GM19463 (cell line): Measurements from ENCODE around the gene RRAGD.

ENCODE experiments used
- ATAC-seq: cut with Tn5 transposase; IDR thresholded peaks from one replicate; pipeline ENCODE4 v1.9.1; 2021; ENCODE audit warnings: mild to moderate bottlenecking, moderate library complexity; ENCODE audit not compliant: unreplicated experiment

Gene RRAGD

DNA sequence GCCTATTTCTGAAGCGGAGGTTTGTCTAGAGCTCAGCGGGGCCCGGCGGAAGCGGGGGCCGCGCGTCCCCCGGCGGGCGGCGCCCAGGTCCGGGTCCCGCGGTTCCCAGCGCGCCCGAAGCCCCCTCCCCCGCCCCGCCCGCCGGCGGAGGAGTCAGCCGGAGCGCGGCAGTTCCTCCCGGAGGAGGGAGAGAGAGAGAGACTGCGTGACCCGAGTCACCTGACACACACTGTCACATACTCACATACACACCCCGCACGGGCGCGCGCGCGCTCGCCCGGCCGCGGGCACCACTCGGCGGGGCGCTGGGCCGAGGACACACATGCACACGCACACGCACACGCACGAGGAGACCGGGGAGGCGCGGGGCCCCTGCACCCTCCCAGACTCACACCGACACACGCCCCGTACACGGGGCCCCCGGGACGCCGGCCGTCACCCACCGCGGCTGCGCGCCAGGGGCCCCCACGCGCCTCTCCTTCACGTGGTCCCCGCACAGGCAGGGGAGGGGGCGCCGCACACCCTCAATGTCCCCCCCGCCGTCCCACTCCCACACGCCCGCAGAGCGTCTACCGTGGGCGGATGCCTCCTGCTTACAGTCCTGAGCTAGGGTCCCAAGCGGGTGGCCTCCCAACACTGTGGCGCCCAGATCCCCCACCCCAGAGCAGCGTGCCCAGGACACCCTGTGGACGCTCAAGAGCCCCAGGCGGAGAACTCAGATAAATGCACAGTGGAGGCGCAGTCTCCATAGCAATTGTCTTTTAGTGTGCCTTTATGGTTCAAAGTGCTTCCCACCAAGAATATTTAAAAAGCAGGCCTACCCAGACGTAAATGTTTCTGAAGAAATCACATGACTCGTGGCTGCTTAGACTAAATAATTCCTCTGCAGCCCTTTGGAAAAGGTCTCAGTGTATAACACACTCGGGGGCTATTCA, at the start of gene RRAGD:
RRAGD (minus strand) TSS at position 203 of the 935 bp plus-strand sequence. CDS start 280 bp downstream, outside the sequence.
- peak; percentile 68 for ATAC-seq

DNA sequence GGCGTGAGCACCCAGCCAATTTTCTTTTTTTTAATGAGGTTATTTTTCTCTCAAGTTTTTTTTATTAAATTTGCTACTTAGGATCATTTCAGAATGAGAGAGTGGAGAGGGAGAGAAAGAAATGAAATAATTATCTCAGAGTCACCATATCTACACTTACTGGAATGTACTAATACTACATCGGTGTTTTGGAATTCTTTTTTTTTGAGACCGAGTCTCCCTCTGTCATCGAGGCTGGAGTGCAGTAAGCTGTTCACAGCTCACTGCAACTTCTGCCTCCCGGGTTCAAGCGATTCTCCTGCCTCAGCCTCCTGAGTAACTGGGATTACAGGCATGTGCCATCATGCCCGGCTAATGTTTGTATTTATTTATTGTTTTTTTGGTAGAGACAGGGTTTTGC, 48.6 kb upstream of the RRAGD start:
- no peak for ATAC-seq

DNA sequence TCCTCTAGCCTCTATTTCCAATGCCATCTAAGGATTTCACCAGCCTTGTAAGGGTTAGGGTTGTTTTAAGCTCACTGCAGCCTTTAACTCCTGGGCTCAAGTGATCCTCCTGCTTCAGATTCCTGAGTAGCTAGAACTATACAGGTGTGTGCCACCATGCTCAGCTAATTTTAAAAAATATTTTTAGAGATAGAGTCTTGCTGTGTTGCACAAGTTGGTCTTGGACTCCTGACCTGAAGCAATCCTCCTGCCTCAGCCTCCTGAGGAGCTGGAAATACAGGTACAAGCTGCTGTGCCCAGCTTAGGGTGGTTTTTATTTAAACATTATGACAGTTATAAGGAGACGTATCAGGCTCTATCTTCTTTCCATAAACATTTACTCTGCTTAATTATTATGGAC, 47.4 kb upstream of the RRAGD start:
- ATAC-seq: no peak

- no peak for ATAC-seq
Observed at GRCh38 chr6:89458704-89459103, 46.6 kb upstream of the RRAGD start.

GRCh38 chr6:89454300-89454699, 42.2 kb upstream of the RRAGD start:
- no peak for ATAC-seq

DNA sequence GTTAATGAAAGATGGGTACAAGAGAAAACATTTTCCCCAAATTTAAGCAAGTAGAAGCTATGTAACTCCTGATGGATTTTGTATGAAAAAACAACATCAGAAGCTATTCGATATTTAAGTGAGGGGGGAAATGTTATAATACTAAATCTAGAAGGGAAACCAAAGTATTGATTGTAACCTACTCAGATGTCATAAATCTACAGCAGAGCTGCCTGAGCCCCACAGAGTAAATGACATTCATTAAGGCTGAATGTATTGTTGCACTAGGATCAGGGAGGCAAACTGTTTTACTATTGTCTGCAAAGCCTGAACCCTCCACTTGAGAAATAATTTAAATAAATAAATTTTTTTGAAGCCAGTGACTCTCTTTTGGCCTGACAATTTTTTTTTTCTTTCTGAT, 40.2 kb upstream of the RRAGD start:
- no peak for ATAC-seq

GRCh38 chr6:89449193-89449592, 37.1 kb upstream of the RRAGD start:
- ATAC-seq: no peak

DNA sequence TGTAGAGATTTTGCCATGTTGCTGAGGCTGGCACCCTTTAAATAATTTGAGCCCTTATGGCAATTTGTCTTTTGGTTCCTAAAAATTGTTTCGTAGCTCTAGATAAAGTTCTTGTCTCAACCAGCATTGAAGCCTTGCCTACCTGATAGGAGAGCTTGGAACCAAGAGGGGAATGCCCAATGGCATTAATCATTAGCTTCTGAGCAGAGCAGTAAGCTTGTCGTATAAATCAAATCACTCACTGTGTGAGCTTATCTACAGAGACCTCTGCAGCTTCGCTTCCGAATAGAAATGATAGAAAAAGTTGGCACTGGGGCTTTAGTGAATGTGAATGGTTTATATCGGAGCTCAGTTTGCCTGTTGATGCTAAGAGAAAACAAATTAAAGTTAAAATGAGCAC, 31.6 kb upstream of the RRAGD start:
- no peak for ATAC-seq

GRCh38 chr6:89440200-89440599, 28.1 kb upstream of the RRAGD start:
- ATAC-seq: no peak

DNA sequence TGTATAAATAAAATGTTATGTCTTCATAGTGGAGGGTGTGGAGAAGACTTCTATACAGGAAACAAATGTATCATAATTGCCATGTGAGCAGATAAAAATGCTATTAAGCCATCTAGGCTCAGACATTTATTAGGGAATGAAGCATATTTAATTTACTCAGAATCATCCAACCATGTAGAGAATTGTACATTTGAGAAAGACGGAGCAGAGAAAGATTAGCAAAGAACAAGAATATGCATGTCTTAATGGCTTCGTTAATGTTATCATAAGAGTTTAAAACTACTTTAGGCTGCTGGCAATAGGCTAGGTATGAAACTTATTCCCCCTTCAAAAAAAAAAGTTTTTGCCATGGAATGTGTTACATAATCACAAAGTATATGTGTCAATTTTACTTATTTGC, 26.9 kb upstream of the RRAGD start:
- no peak for ATAC-seq

DNA sequence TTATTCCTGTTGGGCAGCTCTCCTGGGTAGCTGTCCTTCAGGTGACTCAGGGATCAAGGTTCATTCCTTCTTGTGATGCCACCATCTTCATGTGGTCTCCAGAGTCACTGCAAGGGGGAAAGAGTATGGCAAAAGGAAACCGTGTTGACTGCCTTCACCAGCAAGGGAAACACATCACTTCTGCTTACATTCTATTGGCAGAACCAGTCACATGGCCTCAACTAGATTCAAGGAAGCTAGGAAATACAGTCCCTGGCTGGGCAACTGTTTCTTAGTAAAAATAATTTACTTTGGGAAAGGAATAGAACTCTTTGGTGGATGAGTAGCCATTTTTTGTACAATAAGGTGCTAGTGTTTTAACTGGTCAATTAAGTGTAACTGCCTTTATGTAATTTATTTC, 26.2 kb upstream of the RRAGD start:
- no peak for ATAC-seq

GRCh38 chr6:89436226-89436625, 24.2 kb upstream of the RRAGD start:
- ATAC-seq: no peak

- ATAC-seq: no peak
Observed at GRCh38 chr6:89434954-89435353, 22.9 kb upstream of the RRAGD start.

GRCh38 chr6:89434150-89434499, 22.1 kb upstream of the RRAGD start:
- no peak for ATAC-seq

DNA sequence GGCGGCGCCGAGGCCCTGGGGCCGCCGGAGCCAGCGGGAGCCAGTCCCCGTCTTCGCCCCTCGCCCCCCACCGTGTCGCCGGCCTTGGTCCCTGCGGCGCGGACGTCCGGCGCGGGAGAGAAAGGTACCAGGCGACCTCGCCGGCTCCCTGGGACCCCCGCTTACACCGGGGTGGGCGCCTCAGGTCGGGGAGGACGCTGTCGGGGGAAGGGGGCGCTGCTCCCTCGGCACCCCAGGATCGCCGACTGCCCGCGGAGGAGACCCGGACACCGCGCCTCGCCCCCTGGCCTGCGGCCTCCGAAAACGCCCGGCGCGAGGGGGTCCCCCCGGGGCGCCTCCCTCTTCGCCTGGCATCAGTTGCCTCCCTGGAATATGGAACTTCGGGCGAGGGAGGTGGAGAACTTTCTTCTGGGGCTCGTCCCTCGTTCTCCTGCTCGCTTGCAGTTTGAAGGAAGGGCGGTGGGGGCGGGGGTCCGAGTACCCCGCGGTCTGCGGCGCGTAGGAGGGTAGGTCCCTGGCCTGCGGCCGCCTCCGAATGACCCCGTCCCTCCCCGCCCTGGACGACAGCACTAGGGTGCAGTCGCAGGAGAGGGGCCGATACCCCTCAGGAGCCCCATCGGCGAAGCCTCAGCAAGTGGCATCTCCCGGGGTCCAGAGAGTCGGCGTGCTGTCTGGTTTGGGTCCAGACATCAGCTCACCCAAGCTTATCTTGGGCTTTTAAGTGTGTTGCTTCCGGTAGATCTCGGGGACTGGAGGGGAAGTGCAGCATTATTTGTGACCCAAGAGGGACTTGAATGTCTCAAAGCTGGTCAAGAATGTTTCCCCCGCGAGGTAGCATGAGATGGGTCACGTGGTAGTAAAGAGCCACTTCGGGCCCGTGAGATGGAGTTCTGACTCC, 21.4 kb upstream of the RRAGD start:
- no peak for ATAC-seq

GRCh38 chr6:89432875-89433251, 20.8 kb upstream of the RRAGD start, which contains the start of gene ANKRD6:
ANKRD6 (plus strand) TSS chr6:89433152; CDS start chr6:89566977, 133,825 bp downstream.
- ATAC-seq: peak; percentile 92

DNA sequence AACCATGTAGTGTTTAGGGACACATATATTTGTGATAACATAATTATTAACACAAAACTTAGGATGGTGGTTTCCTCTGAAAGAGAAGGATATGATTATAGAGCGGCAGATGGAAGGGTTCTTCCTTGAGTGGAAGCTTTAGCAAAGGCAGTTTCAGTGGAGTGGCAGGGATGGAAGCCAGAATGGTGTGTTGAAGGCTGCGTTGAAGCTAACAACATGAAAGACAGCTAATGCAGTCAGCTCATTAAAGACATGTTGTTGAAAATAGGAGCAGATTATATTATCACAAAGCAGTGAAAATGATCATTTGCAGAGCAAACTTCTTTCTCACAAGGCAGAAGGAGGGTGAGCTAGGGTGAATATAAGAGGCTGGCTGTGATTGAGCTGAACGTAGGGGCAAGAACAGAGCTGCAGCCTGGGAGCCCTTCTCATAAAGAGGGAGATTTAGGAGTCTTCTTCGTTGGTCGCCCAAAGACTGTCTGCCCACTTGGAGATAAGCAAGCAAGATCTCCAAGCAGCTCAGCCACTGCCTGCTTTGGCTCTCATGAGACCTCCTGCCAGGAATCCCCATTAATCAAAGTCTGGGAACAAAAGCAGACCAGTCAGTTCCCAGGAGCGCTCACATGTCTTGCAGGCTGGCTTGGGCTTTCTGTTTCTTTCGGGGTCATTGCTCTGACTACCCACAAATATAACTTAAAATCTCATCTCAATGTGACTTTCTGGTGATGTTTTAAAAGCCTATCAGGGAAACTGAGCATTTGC, 18.3 kb upstream of the RRAGD start:
- no peak for ATAC-seq

GRCh38 chr6:89416796-89417195, 4.7 kb upstream of the RRAGD start:
- no peak for ATAC-seq

- ATAC-seq: no peak
Observed at GRCh38 chr6:89415185-89415584, 3.1 kb upstream of the RRAGD start.

DNA sequence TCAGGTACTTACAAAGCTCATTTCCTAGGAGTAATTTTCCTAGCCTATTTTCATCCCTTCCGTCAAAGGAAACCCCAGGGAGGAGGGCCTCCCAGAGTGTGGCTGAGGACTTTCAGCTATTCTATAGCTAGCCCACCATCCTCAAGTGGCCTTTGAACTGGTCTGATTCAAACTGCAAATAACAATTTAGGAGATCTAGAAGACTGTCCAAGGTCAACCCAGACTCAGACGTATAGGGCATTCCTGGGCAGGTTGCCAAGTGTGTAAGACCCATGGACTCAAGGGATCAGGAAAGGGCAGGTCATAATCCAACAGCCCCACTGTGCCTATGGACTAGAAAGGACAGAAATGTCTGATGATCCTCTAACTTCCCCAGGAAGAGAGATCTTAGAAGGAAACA, 2.1 kb upstream of the RRAGD start:
- no peak for ATAC-seq

GRCh38 chr6:89413006-89413400, 930 bp upstream of the RRAGD start:
- ATAC-seq: no peak
